Measurements from ENCODE around the gene CEP152. TPM values are rescaled to one million over a fixed set of nuclear protein-coding genes. Genes with fewer than 3 reads are reported as not detected.

The CEP152 gene
- total RNA-seq, 4 donors from 2014 or later = 13.7 to 43.7 (median 16.5) TPM

- H3K27me3 ChIP-seq = no peaks in the 10 kb centered on the region
Observed at GRCh38 chr15:48702569-48703236, 108.2 kb downstream of the CEP152 start.

GRCh38 chr15:48696627-48697312 is 114.1 kb downstream of the CEP152 start:
- H3K27me3 ChIP-seq = no peaks in the 10 kb centered on the region
- no peaks in the 10 kb centered on the region for H3K4me1 ChIP-seq
- TF ChIP-seq POLR2A (IDR thresholded peaks at IDR 0.05) (no peak), CTCF (IDR thresholded peaks at IDR 0.05) (no peak)
- H3K27ac ChIP-seq = no peak overlapping the region
- H3K9me3 ChIP-seq = no peaks in the 10 kb centered on the region
- no peak overlapping the region for H3K4me3 ChIP-seq
- DNase-seq = no peak
- no peaks in the 10 kb centered on the region for H3K36me3 ChIP-seq

More at GRCh38 chr15:48702569-48703236, 108.2 kb downstream of the CEP152 start:
- Histone ChIP-seq H3K4me1 (no peaks in the 10 kb centered on the region), H3K36me3 (no peaks in the 10 kb centered on the region), H3K27ac (no peak overlapping the region), H3K9me3 (no peaks in the 10 kb centered on the region), H3K4me3 (no peak overlapping the region)
- no peak for DNase-seq
- TF ChIP-seq CTCF (IDR thresholded peaks at IDR 0.05) = no peak

GRCh38 chr15:48695827-48696573 is 114.9 kb downstream of the CEP152 start:
- Histone ChIP-seq H3K27me3 (no peaks in the 10 kb centered on the region), H3K4me3 (no peak overlapping the region), H3K9me3 (no peaks in the 10 kb centered on the region), H3K4me1 (no peaks in the 10 kb centered on the region), H3K27ac (no peak overlapping the region), H3K36me3 (no peaks in the 10 kb centered on the region)
- no peak for TF ChIP-seq CTCF (IDR thresholded peaks at IDR 0.05)
- no peak for TF ChIP-seq POLR2A (IDR thresholded peaks at IDR 0.05)
- DNase-seq = no peak

- no peak for DNase-seq
- H3K4me3 ChIP-seq = no peak overlapping the region
- no peaks in the 10 kb centered on the region for H3K36me3 ChIP-seq
- H3K4me1 ChIP-seq = no peaks in the 10 kb centered on the region
- TF ChIP-seq CTCF (IDR thresholded peaks at IDR 0.05) = no peak
- no peak for TF ChIP-seq POLR2A (IDR thresholded peaks at IDR 0.05)
- H3K27me3 ChIP-seq = no peaks in the 10 kb centered on the region
- H3K9me3 ChIP-seq = no peaks in the 10 kb centered on the region
- no peak overlapping the region for H3K27ac ChIP-seq
Observed at GRCh38 chr15:48695088-48695826, 115.6 kb downstream of the CEP152 start.

GRCh38 chr15:48693484-48693883 is 117.4 kb downstream of the CEP152 start:
- Histone ChIP-seq H3K4me1 (no peaks in the 10 kb centered on the region), H3K27ac (no peak overlapping the region), H3K27me3 (no peaks in the 10 kb centered on the region), H3K4me3 (no peak overlapping the region), H3K9me3 (no peaks in the 10 kb centered on the region), H3K36me3 (no peaks in the 10 kb centered on the region)
- no peak for TF ChIP-seq POLR2A (IDR thresholded peaks at IDR 0.05)
- TF ChIP-seq CTCF (IDR thresholded peaks at IDR 0.05) = no peak
- no peak for DNase-seq

Data from Peyer's patch (tissue), 4 donors.